Kidney glomerular epithelial cell (primary cell): ENCODE measurements around the gene ADSS1.

ENCODE experiments used
- DNase-seq: peaks from one replicate; lab custom pipeline; 2025; lab: John Stamatoyannopoulos, UW

Gene ADSS1

DNA sequence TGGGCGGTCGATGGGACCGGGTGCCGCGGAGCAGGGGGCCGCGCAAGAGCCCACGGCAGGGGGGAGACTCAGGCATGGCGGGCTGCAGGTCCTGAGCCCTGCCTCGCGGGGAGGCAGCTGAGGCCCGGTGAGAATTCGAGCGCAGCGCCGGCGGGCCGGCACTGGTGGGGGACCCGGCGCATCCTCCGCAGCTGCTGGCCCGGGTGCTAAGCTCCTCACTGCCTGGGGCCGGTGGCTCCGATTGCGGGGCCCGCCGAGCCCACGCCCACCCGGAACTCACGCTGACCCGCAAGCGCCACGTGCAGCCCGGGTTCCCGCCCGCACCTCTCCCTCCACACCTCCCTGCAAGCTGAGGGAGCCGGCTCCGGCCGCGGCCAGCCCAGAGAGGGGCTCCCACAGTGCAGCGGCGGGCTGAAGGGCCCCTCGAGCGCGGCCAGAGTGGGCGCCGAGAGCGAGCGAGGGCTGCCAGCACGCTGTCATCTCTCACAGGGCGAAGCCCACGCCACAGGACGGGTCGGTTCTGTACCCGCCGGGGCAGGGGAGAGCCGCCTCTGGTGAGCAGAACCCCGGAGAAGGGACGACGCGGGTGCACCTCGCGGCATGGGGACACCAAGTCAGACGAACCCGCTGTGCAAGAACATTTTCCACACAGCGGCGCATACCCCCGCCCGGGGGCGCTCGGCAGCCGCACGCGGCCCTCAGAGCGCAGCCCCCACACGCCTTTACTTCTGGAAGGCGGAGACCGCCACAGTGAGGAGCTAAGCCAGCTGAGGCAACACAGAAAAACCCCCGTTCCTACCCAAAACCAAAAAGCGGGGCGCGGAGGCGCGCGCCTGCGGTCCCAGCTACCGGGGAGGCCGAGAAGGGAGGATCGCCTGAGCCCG lies 27.8 kb downstream of the ADSS1 start:
- DNase-seq = no peak

DNA sequence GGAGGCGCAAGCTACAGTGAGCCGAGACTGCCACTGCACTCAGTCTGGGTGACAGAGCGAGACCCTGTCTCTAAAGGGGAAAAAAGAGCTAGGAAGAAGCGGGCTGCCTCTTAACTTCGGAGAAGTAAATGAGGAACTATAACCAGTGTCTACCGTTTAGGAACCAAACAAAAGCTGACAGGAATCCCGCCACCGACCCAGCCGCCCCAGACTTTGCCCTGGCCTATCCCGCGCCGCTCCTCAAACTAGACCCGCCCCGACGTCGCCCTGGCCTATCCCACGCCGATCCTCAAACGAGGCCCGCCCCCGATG lies 28.4 kb downstream of the ADSS1 start:
- DNase-seq = no peak

DNA sequence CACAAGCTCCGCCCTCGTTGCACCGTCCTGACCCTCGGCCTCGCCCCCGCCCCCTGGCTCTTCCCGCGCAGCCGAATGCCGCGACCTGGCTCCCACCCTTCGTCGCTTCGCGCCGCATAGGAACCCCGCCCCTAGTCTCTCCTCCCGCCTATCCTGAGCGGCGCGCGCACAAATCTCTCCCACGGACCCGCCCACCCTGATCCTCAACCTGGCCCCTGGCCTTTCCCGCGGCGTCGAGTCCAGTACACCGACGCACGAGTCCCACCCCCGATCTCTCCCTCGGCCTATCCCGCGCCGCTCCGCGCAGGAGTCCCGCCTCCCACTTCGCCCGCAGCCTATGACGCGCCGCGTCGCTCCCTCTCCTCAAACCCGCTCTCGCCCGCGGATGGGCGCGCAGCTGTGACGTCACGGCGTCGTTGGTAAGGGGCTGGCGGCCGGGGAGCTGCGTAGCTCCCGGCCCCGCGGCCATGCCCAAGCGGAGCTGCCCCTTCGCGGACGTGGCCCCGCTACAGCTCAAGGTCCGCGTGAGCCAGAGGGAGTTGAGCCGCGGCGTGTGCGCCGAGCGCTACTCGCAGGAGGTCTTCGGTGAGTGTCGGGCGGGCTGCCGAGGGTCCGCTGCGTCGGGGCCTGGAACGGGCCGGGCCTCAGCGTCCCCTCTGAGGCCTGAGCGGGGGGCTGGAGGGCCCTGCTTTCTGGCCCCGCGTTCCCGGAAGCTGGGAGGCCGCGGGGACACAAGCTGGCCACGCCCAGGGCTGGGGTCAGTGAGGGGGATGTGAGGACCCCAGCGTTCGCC lies 28.9 kb downstream of the ADSS1 start, which contains the start of gene SIVA1:
Gene SIVA1, plus strand, starts transcription at position 413 of the 793 bp plus-strand sequence. Its CDS starts 55 bp downstream, at position 468.
- DNase-seq = peak; percentile 96

GRCh38 chr14:104753528-104754212 lies 29.6 kb downstream of the ADSS1 start:
- no peak for DNase-seq

DNA sequence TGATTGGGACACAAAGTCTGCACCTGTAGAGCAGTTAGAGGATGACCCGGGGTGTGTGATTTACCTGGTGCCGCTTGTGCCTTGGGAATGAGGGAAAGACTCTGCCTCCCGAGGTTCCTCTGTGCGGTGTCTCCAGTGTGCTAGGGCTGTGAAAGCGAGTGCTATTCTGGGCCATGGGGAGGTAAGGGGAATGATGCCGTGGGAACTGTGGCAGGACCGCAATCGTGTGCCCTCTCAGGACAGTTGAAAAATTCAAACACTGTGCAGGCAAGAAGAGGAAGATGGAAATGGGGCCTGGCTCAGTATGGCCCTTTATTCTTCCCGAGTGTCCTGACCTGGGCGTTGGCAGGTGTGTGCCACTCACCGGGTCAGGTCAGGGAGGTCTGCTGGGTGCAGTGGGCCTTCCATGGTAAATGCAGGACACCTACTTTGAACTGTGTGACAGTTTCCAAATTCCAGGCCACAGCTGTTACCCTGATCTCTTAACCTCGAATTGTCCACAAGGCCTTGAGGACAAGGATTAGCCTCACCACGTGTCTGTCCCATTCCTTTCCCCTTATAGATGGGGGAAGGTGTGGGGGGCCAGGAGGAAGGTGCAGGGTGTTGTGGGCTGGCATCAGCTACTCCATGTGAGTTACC lies 30.3 kb downstream of the ADSS1 start:
- DNase-seq = no peak

DNA sequence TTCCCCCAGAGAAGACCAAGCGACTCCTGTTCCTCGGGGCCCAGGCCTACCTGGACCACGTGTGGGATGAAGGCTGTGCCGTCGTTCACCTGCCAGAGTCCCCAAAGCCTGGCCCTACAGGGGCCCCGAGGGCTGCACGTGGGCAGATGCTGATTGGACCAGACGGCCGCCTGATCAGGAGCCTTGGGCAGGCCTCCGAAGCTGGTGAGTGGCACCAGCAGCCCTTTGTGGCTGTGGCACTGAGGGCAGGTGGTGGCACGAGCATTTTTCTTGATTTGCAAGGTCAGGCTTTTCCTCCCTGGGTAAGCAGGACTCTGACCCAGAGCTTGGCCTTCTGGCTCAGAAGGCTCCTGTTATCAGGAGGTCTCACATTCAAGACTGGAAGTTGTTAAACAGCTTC lies 31.6 kb downstream of the ADSS1 start:
- no peak for DNase-seq

GRCh38 chr14:104756477-104757237 lies 32.6 kb downstream of the ADSS1 start:
- no peak for DNase-seq

- no peak for DNase-seq
These were observed 33.2 kb downstream of the ADSS1 start for GRCh38 chr14:104757238-104757585.

DNA sequence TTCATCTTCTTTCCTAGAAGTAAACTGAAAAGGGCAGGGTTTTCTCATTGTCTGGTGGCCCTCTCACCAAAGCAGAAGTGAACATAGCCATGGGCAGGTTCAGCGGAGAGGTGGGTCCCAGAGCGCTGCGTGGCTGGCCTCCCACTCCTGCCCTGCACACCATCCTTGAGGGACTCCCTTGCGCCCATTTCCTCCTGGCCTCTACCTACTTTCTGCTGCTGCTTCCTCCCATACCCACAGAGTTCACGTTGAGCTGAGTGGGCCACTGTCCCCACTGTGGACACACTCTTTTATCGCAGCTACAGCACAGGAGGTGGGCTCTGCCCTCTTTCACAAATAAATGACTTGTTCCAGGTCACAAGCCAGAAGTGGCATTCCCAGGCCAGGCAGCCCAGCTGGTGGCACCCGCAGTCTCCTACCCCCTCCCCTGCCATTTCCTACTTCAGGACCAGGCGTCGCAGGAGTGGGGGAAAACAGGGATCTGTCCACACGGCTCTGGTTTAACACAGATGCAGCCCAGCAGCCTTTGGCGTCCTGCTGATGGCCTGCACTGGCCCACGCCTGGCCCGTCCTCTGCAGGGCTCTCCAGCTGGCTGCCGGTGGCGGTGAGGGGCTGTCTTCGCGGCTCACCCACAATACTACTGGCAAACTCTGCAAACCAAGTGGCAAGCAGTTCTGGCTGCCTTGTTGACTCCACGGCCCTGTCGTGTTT lies 33.8 kb downstream of the ADSS1 start:
- no peak for DNase-seq

GRCh38 chr14:104758981-104759969 lies 35.2 kb downstream of the ADSS1 start:
- no peak for DNase-seq

DNA sequence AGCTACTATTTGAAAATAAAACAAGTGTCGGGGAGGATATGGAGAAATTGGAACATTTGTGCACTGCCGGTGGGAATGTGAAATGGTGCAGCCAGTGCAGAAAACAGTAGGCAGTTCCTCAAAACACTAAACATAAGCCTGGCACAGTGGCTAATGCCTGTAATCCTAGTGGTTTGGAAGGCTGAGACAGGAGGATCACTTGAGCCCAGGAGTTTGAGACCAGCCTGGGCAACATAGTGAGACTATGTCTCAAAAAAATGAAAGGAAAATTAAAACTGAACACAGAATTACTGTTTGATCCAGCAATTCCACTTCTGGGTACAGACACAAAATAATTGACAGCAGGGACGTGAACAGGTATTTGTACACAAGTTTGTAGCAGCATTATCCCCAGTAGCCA lies 41.5 kb downstream of the ADSS1 start:
- no peak for DNase-seq

DNA sequence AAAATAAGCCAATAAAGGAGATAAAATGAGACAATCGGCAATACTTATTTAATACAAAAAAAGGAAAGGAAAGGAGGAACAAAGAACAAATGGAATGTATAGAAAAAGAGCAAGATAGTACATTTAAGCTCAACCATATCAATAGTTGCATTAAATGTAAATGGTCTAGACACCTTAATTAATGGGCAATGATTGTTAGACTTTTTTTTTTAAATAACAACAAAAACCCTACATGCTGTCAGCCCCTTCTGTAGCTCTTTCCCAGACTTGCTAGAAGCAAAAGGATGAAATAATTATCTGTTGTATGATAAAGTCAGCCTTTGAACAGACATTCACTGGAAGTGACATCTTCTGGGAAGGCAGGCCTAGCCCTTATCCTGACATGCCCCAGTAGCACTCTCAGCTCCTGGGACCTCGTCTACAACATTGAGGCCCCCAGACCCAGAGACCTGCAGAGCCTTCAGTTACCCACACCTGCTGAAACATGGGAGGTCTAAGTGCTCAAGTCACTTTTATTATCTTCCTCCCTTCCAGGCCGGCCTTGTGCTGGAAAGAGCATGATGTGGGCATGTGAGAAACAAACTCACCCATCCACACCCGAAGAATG lies 42.3 kb downstream of the ADSS1 start:
- DNase-seq = no peak

- DNase-seq = no peak
These were observed 43.0 kb downstream of the ADSS1 start for GRCh38 chr14:104766863-104767633.

GRCh38 chr14:104767634-104767918 lies 43.5 kb downstream of the ADSS1 start:
- no peak for DNase-seq

- peak; percentile 51 for DNase-seq
These were observed 44.7 kb downstream of the ADSS1 start for GRCh38 chr14:104768437-104769323.

DNA sequence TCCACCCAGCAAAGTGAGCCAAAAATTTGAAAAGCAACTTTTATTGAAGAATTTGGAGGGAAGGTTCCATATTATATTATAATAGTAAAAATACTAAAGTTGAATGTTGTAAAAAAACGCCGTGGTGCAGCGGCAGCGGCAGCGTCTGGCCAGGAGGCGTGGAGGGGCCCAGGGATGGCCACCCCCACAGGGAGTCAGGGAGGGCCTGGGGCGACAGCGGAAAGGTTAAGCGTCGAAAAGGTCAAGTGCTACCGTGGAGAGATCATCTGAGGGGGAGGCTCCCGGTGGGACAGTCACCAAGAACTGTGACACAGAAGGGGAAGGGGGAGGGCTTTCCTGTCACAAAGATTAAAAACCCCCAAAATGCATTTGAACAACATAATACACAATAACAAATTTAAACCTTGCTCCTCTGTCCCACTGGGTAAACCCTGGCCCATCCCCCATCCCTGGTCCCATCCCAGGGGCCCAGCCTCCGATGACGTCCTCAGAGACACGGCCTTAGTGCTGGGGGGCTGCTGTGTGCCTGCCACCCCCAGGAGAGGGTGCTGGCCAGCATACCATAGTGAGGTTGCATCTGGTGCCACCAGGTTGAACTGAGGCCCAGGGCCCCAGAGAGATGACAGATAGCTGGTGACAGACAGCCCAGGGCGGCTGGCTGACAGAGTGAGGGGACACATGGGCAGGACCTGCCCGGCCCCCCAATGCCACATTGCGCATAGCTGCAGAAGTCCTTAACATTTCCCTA lies 45.5 kb downstream of the ADSS1 start:
- no peak for DNase-seq

GRCh38 chr14:104770072-104770579 lies 46.1 kb downstream of the ADSS1 start:
- DNase-seq = no peak
